ENCODE measurements around the gene PLPP4.

- no peak for TF ChIP-seq POLR2A (IDR thresholded peaks at IDR 0.05)
- no peak for TF ChIP-seq POLR2AphosphoS5 (IDR thresholded peaks at IDR 0.05)
- TF ChIP-seq, protein P1, sequence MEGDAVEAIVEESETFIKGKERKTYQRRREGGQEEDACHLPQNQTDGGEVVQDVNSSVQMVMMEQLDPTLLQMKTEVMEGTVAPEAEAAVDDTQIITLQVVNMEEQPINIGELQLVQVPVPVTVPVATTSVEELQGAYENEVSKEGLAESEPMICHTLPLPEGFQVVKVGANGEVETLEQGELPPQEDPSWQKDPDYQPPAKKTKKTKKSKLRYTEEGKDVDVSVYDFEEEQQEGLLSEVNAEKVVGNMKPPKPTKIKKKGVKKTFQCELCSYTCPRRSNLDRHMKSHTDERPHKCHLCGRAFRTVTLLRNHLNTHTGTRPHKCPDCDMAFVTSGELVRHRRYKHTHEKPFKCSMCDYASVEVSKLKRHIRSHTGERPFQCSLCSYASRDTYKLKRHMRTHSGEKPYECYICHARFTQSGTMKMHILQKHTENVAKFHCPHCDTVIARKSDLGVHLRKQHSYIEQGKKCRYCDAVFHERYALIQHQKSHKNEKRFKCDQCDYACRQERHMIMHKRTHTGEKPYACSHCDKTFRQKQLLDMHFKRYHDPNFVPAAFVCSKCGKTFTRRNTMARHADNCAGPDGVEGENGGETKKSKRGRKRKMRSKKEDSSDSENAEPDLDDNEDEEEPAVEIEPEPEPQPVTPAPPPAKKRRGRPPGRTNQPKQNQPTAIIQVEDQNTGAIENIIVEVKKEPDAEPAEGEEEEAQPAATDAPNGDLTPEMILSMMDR (IDR thresholded peaks at IDR 0.05), result no peak
- TF ChIP-seq EP300 (IDR thresholded peaks at IDR 0.05), result no peak
These were observed 56.3 kb downstream of the PLPP4 start for GRCh38 chr10:120513307-120513796.

Data from upper lobe of left lung (tissue), 4 donors.